Spleen (tissue), 11 donors: ENCODE measurements around the gene PRCP. TPM values are rescaled to one million over a fixed set of nuclear protein-coding genes. Genes with fewer than 3 reads are reported as not detected.

Source experiments
- DNase-seq: peaks from one replicate; pipeline ENCODE4 v3.0.0-alpha.2; 2020
- H3K27ac ChIP-seq, 8 donors: fragments of 200-600 bp; sonication (generic) in 7 of 8; 1 replicate in 4 of 8; 2 replicates in 4 of 8; pipeline versions ENCODE4 v1.5.0 to v1.8.0; 2016 to 2021; ENCODE audit warnings: inconsistent platforms in 4 of 8, mild to moderate bottlenecking in 4 of 8, moderate library complexity in 1 of 8
- H3K27me3 ChIP-seq, 7 donors: fragments of 200-600 bp; sonication (generic) in 6 of 7; replicated peaks in 1 of 7; 1 replicate in 4 of 7; 2 replicates in 3 of 7; pipeline versions ENCODE4 v1.5.0 to v1.8.0; 2016 to 2021; ENCODE audit warnings: inconsistent platforms in 3 of 7, mild to moderate bottlenecking in 1 of 7
- H3K36me3 ChIP-seq, 6 donors: fragments of 200-600 bp; sonication (generic) in 5 of 6; 1 replicate in 4 of 6; 2 replicates in 2 of 6; pipeline versions ENCODE4 v1.5.0 to v1.8.0; 2016 to 2021; ENCODE audit warnings: inconsistent platforms in 2 of 6
- H3K4me1 ChIP-seq, 6 donors: fragments of 200-600 bp; sonication (generic) in 5 of 6; 1 replicate in 3 of 6; 2 replicates in 3 of 6; pipeline versions ENCODE4 v1.5.0 to v1.8.0; 2016 to 2021; ENCODE audit warnings: inconsistent platforms in 3 of 6
- H3K4me3 ChIP-seq, 8 donors: fragments of 200-600 bp; sonication (generic) in 7 of 8; 1 replicate in 4 of 8; 2 replicates in 4 of 8; pipeline versions ENCODE4 v1.5.0 to v1.8.0; 2016 to 2021; ENCODE audit warnings: inconsistent platforms in 4 of 8, mild to moderate bottlenecking in 4 of 8, moderate library complexity in 2 of 8
- H3K9me3 ChIP-seq, 8 donors: fragments of 200-600 bp; sonication (generic) in 7 of 8; 1 replicate in 4 of 8; 2 replicates in 4 of 8; pipeline versions ENCODE4 v1.5.0 to v1.8.0; 2016 to 2021; ENCODE audit warnings: inconsistent platforms in 4 of 8
- CTCF ChIP-seq, 11 experiments: fragments of 200-600 bp in 7 of 11; fragments of 450-650 bp in 4 of 11; sonication (generic) in 4 of 11; IDR thresholded peaks in 8 of 11; conservative IDR thresholded peaks in 3 of 11; 1 replicate in 7 of 11; 2 replicates in 4 of 11; pipeline versions ENCODE4 v1.4.0 to v1.8.0; 2016 to 2021; ENCODE audit warnings: antibody characterized with exemption in 11 of 11, inconsistent platforms in 4 of 11, mild to moderate bottlenecking in 1 of 11
- POLR2A ChIP-seq, 3 donors: fragments of 450-650 bp; IDR thresholded peaks; one replicate each; pipeline ENCODE4 v1.5.1; 2017; ENCODE audit warnings: antibody characterized with exemption in 3 of 3, mild to moderate bottlenecking in 1 of 3
- POLR2AphosphoS5 ChIP-seq, 3 donors: sonication (generic); formaldehyde crosslinking; IDR thresholded peaks; one replicate each; pipeline ENCODE4 v1.5.1; 2017; ENCODE audit warnings: antibody characterized with exemption in 3 of 3
- WGBS, 5 donors: extraction: QIAGEN DNeasy Blood & Tissue Kit in 3 of 5; methylation state at CpG; one replicate each; pipeline versions ENCODE4 v1.1.5 to v1.1.7; 2013 to 2018; 5-methylcytosine and 5-hydroxymethylcytosine counted together
- intact Hi-C: fragments of 100-400 bp; cut with DNase I; formaldehyde crosslinking; loops from one replicate; pipeline ENCODE4 v1.15.0; 2023; ENCODE audit warnings: low total_unique reads
- polyA plus RNA-seq, 3 donors: library from polyadenylated mRNA; stranded (reverse); fragments of 200-250 nt; gene quantifications; one replicate each; pipeline ENCODE4 v1.2.1, GENCODE V29; 2013
- total RNA-seq, 7 donors: library from RNA; depleted of rRNA in 3 of 7; stranded (reverse); fragments of >200 nt in 3 of 7; fragmentation: NEBNext Ultra II Directional in 4 of 7; extraction: Animal tissue kit (Norgen Biotek cat#: 25700) in 4 of 7; gene quantifications; one replicate each; pipeline versions ENCODE4 v1.1.0 to v1.2.1, GENCODE V29; 2016 to 2021
- donor health status: healthy with polysubstance abuse.
- donor health status: DM: no; HTN: no; CAD: no; lungs with moderate emphysema.
- donor health status: DM: no; HTN: no; CAD: no.
- donor health status: Bipolar disorder and iron deficiency.
- donor health status: healthy.
- donor health status: DM: no; HTN: no; CAD: no.
- donor health status: DM: yes; HTN: yes; CAD: no.

Gene PRCP
- total and polyA plus RNA-seq, 10 donors, result 22.2 to 85.7 (median 65.7) TPM

GRCh38 chr11:82802710-82803109 lies 97.5 kb downstream of the PRCP start:
- no peak overlapping the region for H3K4me3 ChIP-seq
- no peaks in the 10 kb centered on the region for H3K36me3 ChIP-seq
- no peaks in the 10 kb centered on the region for H3K4me1 ChIP-seq
- H3K27me3 ChIP-seq, result peaks cover 0 to 38% (median 6%) of the 10 kb centered on the region in 7 donors
- no peak for TF ChIP-seq CTCF (IDR thresholded peaks at IDR 0.05 in 8 of 11, conservative IDR thresholded peaks at IDR 0.05 in 3 of 11)
- no peak for DNase-seq
- no peaks in the 10 kb centered on the region for H3K9me3 ChIP-seq
- no peak overlapping the region for H3K27ac ChIP-seq
- intact Hi-C loops, result no loop called here
- 30 to 54% (median 44%) methylated on average over 1 of the region's 1 CpG for WGBS, 5 donors

GRCh38 chr11:82796998-82797961 lies 103.0 kb downstream of the PRCP start:
- Histone ChIP-seq H3K9me3 (no peaks in the 10 kb centered on the region), H3K4me1 (no peaks in the 10 kb centered on the region), H3K27me3 (peaks cover 0 to 4% (median 0%) of the 10 kb centered on the region in 7 donors), H3K36me3 (no peaks in the 10 kb centered on the region), H3K27ac (peak overlapping the region in 1 of 8 donors; percentile 47), H3K4me3 (no peak overlapping the region)
- no peak for DNase-seq
- no peak for TF ChIP-seq POLR2A (IDR thresholded peaks at IDR 0.05)
- TF ChIP-seq POLR2AphosphoS5 (IDR thresholded peaks at IDR 0.05), result peak in 1 of 3 donors; percentile 12
- no peak for TF ChIP-seq CTCF (IDR thresholded peaks at IDR 0.05 in 8 of 11, conservative IDR thresholded peaks at IDR 0.05 in 3 of 11)
- 53 to 83% (median 64%) methylated on average over 3 of the region's 3 CpGs for WGBS, 5 donors
- intact Hi-C loops, result no loop called here

- intact Hi-C loops, result no loop called here
- no peak overlapping the region for H3K4me3 ChIP-seq
- TF ChIP-seq CTCF (IDR thresholded peaks at IDR 0.05 in 8 of 11, conservative IDR thresholded peaks at IDR 0.05 in 3 of 11) (no peak), POLR2AphosphoS5 (IDR thresholded peaks at IDR 0.05) (no peak), POLR2A (IDR thresholded peaks at IDR 0.05) (no peak)
- H3K4me1 ChIP-seq, result no peaks in the 10 kb centered on the region
- WGBS, 5 donors, result 57 to 76% (median 74%) methylated on average over 3 of the region's 3 CpGs
- DNase-seq, result no peak
- no peak overlapping the region for H3K27ac ChIP-seq
- H3K36me3 ChIP-seq, result no peaks in the 10 kb centered on the region
- peaks cover 0 to 4% (median 0%) of the 10 kb centered on the region in 7 donors for H3K27me3 ChIP-seq
- no peaks in the 10 kb centered on the region for H3K9me3 ChIP-seq
Observed at GRCh38 chr11:82794490-82794889, 105.7 kb downstream of the PRCP start.

- H3K27ac ChIP-seq, result no peak overlapping the region
- no peaks in the 10 kb centered on the region for H3K4me1 ChIP-seq
- H3K36me3 ChIP-seq, result no peaks in the 10 kb centered on the region
- intact Hi-C loops, result no loop called here
- WGBS, 5 donors, result 82 to 87% (median 86%) methylated on average over 6 of the region's 6 CpGs
- no peak for TF ChIP-seq POLR2A (IDR thresholded peaks at IDR 0.05)
- no peak for TF ChIP-seq CTCF (IDR thresholded peaks at IDR 0.05 in 8 of 11, conservative IDR thresholded peaks at IDR 0.05 in 3 of 11)
- no peak for TF ChIP-seq POLR2AphosphoS5 (IDR thresholded peaks at IDR 0.05)
- H3K4me3 ChIP-seq, result no peak overlapping the region
- H3K27me3 ChIP-seq, result peaks cover 0 to 2% (median 0%) of the 10 kb centered on the region in 7 donors
- no peak for DNase-seq
- no peaks in the 10 kb centered on the region for H3K9me3 ChIP-seq
Observed at GRCh38 chr11:82792822-82793569, 107.2 kb downstream of the PRCP start.
